ENCODE measurements around the gene AGBL1. TPM values are rescaled to one million over a fixed set of nuclear protein-coding genes. Genes with fewer than 3 reads are reported as not detected.

AGBL1 gene
- total RNA-seq, 2 donors from 2014 or later = not detected

GRCh38 chr15:86139828-86140227 lies 60.2 kb downstream of the AGBL1 start:
- Histone ChIP-seq H3K9me3 (no peaks in the 10 kb centered on the region), H3K27ac (no peak overlapping the region), H3K4me1 (ENCODE audit: control insufficient read depth in 1 of 2, low read depth in 2 of 2) (no peaks in the 10 kb centered on the region), H3K27me3 (replicated peaks; ENCODE audit: insufficient read depth) (no peaks in the 10 kb centered on the region), H3K4me3 (no peak overlapping the region), H3K36me3 (no peaks in the 10 kb centered on the region)
- DNase-seq (ENCODE audit: low spot score) (no peak), ATAC-seq (ENCODE audit: insufficient number of reproducible peaks, low FRiP score, low read depth) (no peak)
- TF ChIP-seq CTCF (IDR thresholded peaks at IDR 0.05) = no peak

- ATAC-seq (ENCODE audit: insufficient number of reproducible peaks, low FRiP score, low read depth) = no peak
- no peak for DNase-seq (ENCODE audit: low spot score)
- H3K36me3 ChIP-seq = no peaks in the 10 kb centered on the region
- no peaks in the 10 kb centered on the region for H3K27me3 ChIP-seq (replicated peaks; ENCODE audit: insufficient read depth)
- no peaks in the 10 kb centered on the region for H3K4me1 ChIP-seq (ENCODE audit: control insufficient read depth in 1 of 2, low read depth in 2 of 2)
- peaks cover 3% of the 10 kb centered on the region for H3K9me3 ChIP-seq
- TF ChIP-seq CTCF (IDR thresholded peaks at IDR 0.05) = no peak
- H3K4me3 ChIP-seq = no peak overlapping the region
- H3K27ac ChIP-seq = no peak overlapping the region
Observed at GRCh38 chr15:86154705-86155104, 75.0 kb downstream of the AGBL1 start.

- no peak overlapping the region for H3K4me3 ChIP-seq
Observed at GRCh38 chr15:86155551-86155950, 75.9 kb downstream of the AGBL1 start.

GRCh38 chr15:86157606-86158293 lies 78.1 kb downstream of the AGBL1 start:
- Histone ChIP-seq H3K9me3 (no peaks in the 10 kb centered on the region), H3K36me3 (no peaks in the 10 kb centered on the region), H3K27ac (no peak overlapping the region), H3K27me3 (replicated peaks; ENCODE audit: insufficient read depth) (no peaks in the 10 kb centered on the region), H3K4me1 (ENCODE audit: control insufficient read depth in 1 of 2, low read depth in 2 of 2) (no peaks in the 10 kb centered on the region), H3K4me3 (no peak overlapping the region)
- no peak for TF ChIP-seq CTCF (IDR thresholded peaks at IDR 0.05)
- DNase-seq (ENCODE audit: low spot score) = no peak
- no peak for ATAC-seq (ENCODE audit: insufficient number of reproducible peaks, low FRiP score, low read depth)

More at GRCh38 chr15:86155551-86155950, 75.9 kb downstream of the AGBL1 start:
- ATAC-seq (ENCODE audit: insufficient number of reproducible peaks, low FRiP score, low read depth) = no peak
- TF ChIP-seq CTCF (IDR thresholded peaks at IDR 0.05) = no peak
- H3K27me3 ChIP-seq (replicated peaks; ENCODE audit: insufficient read depth) = no peaks in the 10 kb centered on the region
- H3K4me1 ChIP-seq (ENCODE audit: control insufficient read depth in 1 of 2, low read depth in 2 of 2) = no peaks in the 10 kb centered on the region
- peaks cover 3% of the 10 kb centered on the region for H3K9me3 ChIP-seq
- H3K27ac ChIP-seq = no peak overlapping the region
- DNase-seq (ENCODE audit: low spot score) = no peak
- no peaks in the 10 kb centered on the region for H3K36me3 ChIP-seq

- H3K36me3 ChIP-seq = no peaks in the 10 kb centered on the region
- H3K27me3 ChIP-seq (replicated peaks; ENCODE audit: insufficient read depth) = no peaks in the 10 kb centered on the region
- H3K9me3 ChIP-seq = no peaks in the 10 kb centered on the region
- ATAC-seq (ENCODE audit: insufficient number of reproducible peaks, low FRiP score, low read depth) = no peak
- no peak overlapping the region for H3K4me3 ChIP-seq
- no peaks in the 10 kb centered on the region for H3K4me1 ChIP-seq (ENCODE audit: control insufficient read depth in 1 of 2, low read depth in 2 of 2)
- H3K27ac ChIP-seq = no peak overlapping the region
- DNase-seq (ENCODE audit: low spot score) = no peak
- no peak for TF ChIP-seq CTCF (IDR thresholded peaks at IDR 0.05)
Observed at GRCh38 chr15:86159468-86159867, 79.8 kb downstream of the AGBL1 start.

Data from thoracic aorta (tissue), 2 donors.